ENCODE data around the gene MRAP. TPM values are rescaled to one million over a fixed set of nuclear protein-coding genes. Genes with fewer than 3 reads are reported as not detected.

MRAP gene
- total and polyA plus RNA-seq, 2 experiments from 2014 or later, result not detected

- WGBS, 2 experiments (ENCODE audit: low coverage in 1 of 2, low lambda C conversion rate in 2 of 2, missing lambda C conversion rate in 2 of 2), result 88 to 92% methylated on average over 11 of the region's 11 CpGs
- Histone ChIP-seq H3K36me3 (ENCODE audit: low read depth) (peaks cover 57% of the 10 kb centered on the region), H3K9me3 (ENCODE audit: low read depth) (no peaks in the 10 kb centered on the region), H2AFZ (no peak overlapping the region), H3K27me3 (replicated peaks; ENCODE audit: insufficient read depth) (no peaks in the 10 kb centered on the region), H3K4me3 (no peak overlapping the region), H3F3A (ENCODE audit: insufficient read depth) (no peaks in the 10 kb centered on the region), H3K79me2 (ENCODE audit: insufficient read depth) (peaks cover 15% of the 10 kb centered on the region), H4K20me1 (ENCODE audit: insufficient read depth) (no peaks in the 10 kb centered on the region), H3K4me2 (ENCODE audit: unreplicated experiment) (no peak overlapping the region), H3K27ac (no peak overlapping the region), H3K9ac (no peak overlapping the region), H3K4me1 (ENCODE audit: insufficient read depth) (no peaks in the 10 kb centered on the region), H3K9me2 (ENCODE audit: insufficient read depth) (no peaks in the 10 kb centered on the region)
- DNase-seq, result no peak
- TF ChIP-seq EZH2phosphoT487 (IDR thresholded peaks at IDR 0.05; ENCODE audit: insufficient read depth, low read depth) (no peak), EZH2 (IDR thresholded peaks at IDR 0.05; ENCODE audit: insufficient read depth, poor library complexity, severe bottlenecking) (no peak)
- in situ Hi-C loops (cut with MboI), result no loop called here
Observed at GRCh38 chr21:32347977-32348376, 49.3 kb downstream of the MRAP start.

- no peaks in the 10 kb centered on the region for H4K20me1 ChIP-seq (ENCODE audit: insufficient read depth)
- no peak overlapping the region for H3K4me3 ChIP-seq
- no peaks in the 10 kb centered on the region for H3K4me1 ChIP-seq (ENCODE audit: insufficient read depth)
- peaks cover 8% of the 10 kb centered on the region for H3K79me2 ChIP-seq (ENCODE audit: insufficient read depth)
- H3K9me3 ChIP-seq (ENCODE audit: low read depth), result no peaks in the 10 kb centered on the region
- no peak overlapping the region for H3K4me2 ChIP-seq (ENCODE audit: unreplicated experiment)
- in situ Hi-C loops (cut with MboI), result no loop called here
- H3K27me3 ChIP-seq (replicated peaks; ENCODE audit: insufficient read depth), result no peaks in the 10 kb centered on the region
- no peak overlapping the region for H3K9ac ChIP-seq
- no peak overlapping the region for H2AFZ ChIP-seq
- WGBS, 2 experiments (ENCODE audit: low coverage in 1 of 2, low lambda C conversion rate in 2 of 2, missing lambda C conversion rate in 2 of 2), result 93 to 94% methylated on average over 9 of the region's 9 CpGs
- no peaks in the 10 kb centered on the region for H3K9me2 ChIP-seq (ENCODE audit: insufficient read depth)
- no peak overlapping the region for H3K27ac ChIP-seq
- H3F3A ChIP-seq (ENCODE audit: insufficient read depth), result no peaks in the 10 kb centered on the region
- TF ChIP-seq EZH2phosphoT487 (IDR thresholded peaks at IDR 0.05; ENCODE audit: insufficient read depth, low read depth) (no peak), EZH2 (IDR thresholded peaks at IDR 0.05; ENCODE audit: insufficient read depth, poor library complexity, severe bottlenecking) (no peak)
- no peak for DNase-seq
- peaks cover 57% of the 10 kb centered on the region for H3K36me3 ChIP-seq (ENCODE audit: low read depth)
Observed at GRCh38 chr21:32348604-32349332, 50.1 kb downstream of the MRAP start.

GRCh38 chr21:32349333-32349944, 50.8 kb downstream of the MRAP start:
- H4K20me1 ChIP-seq (ENCODE audit: insufficient read depth), result no peaks in the 10 kb centered on the region

GRCh38 chr21:32350211-32350980, 51.7 kb downstream of the MRAP start:
- H3K4me2 ChIP-seq (ENCODE audit: unreplicated experiment), result no peak overlapping the region
- in situ Hi-C loops (cut with MboI), result no loop called here
- H3F3A ChIP-seq (ENCODE audit: insufficient read depth), result no peaks in the 10 kb centered on the region
- H3K27me3 ChIP-seq (replicated peaks; ENCODE audit: insufficient read depth), result no peaks in the 10 kb centered on the region
- no peaks in the 10 kb centered on the region for H3K9me3 ChIP-seq (ENCODE audit: low read depth)
- peaks cover 54% of the 10 kb centered on the region for H3K36me3 ChIP-seq (ENCODE audit: low read depth)
- H3K9ac ChIP-seq, result no peak overlapping the region
- WGBS, 2 experiments (ENCODE audit: low coverage in 1 of 2, low lambda C conversion rate in 2 of 2, missing lambda C conversion rate in 2 of 2), result 99 to 100% methylated on average over 9 to 16 of the region's 16 CpGs
- no peak overlapping the region for H2AFZ ChIP-seq
- H3K9me2 ChIP-seq (ENCODE audit: insufficient read depth), result no peaks in the 10 kb centered on the region
- no peaks in the 10 kb centered on the region; the same call in 1 of the 2 replicates for H3K79me2 ChIP-seq (ENCODE audit: insufficient read depth)
- no peaks in the 10 kb centered on the region for H3K4me1 ChIP-seq (ENCODE audit: insufficient read depth)
- no peak overlapping the region for H3K4me3 ChIP-seq
- no peak overlapping the region for H3K27ac ChIP-seq
- no peak for TF ChIP-seq EZH2phosphoT487 (IDR thresholded peaks at IDR 0.05; ENCODE audit: insufficient read depth, low read depth)
- no peak for TF ChIP-seq EZH2 (IDR thresholded peaks at IDR 0.05; ENCODE audit: insufficient read depth, poor library complexity, severe bottlenecking)
- no peak for DNase-seq
- H4K20me1 ChIP-seq (ENCODE audit: insufficient read depth), result no peaks in the 10 kb centered on the region

More at GRCh38 chr21:32349333-32349944, 50.8 kb downstream of the MRAP start:
- Histone ChIP-seq H3K27me3 (replicated peaks; ENCODE audit: insufficient read depth) (no peaks in the 10 kb centered on the region), H3K4me3 (no peak overlapping the region), H2AFZ (no peak overlapping the region), H3K4me1 (ENCODE audit: insufficient read depth) (no peaks in the 10 kb centered on the region), H3K9me2 (ENCODE audit: insufficient read depth) (no peaks in the 10 kb centered on the region), H3K9me3 (ENCODE audit: low read depth) (no peaks in the 10 kb centered on the region), H3K4me2 (ENCODE audit: unreplicated experiment) (no peak overlapping the region), H3K9ac (no peak overlapping the region), H3K36me3 (ENCODE audit: low read depth) (peaks cover 55% of the 10 kb centered on the region), H3K79me2 (ENCODE audit: insufficient read depth) (peaks cover 8% of the 10 kb centered on the region), H3K27ac (no peak overlapping the region), H3F3A (ENCODE audit: insufficient read depth) (no peaks in the 10 kb centered on the region)
- no peak for TF ChIP-seq EZH2 (IDR thresholded peaks at IDR 0.05; ENCODE audit: insufficient read depth, poor library complexity, severe bottlenecking)
- no peak for TF ChIP-seq EZH2phosphoT487 (IDR thresholded peaks at IDR 0.05; ENCODE audit: insufficient read depth, low read depth)
- in situ Hi-C loops (cut with MboI), result no loop called here
- WGBS, 2 experiments (ENCODE audit: low coverage in 1 of 2, low lambda C conversion rate in 2 of 2, missing lambda C conversion rate in 2 of 2), result 92 to 95% methylated on average over 16 of the region's 16 CpGs
- DNase-seq, result no peak

Data from GM23248 (cell line).